ENCODE data around the gene TSPAN3. TPM values are rescaled to one million over a fixed set of nuclear protein-coding genes. Genes with fewer than 3 reads are reported as not detected.
A peak's percentile ranks its signal among the peaks of the same experiment; 100 is the strongest.

The TSPAN3 gene
- total RNA-seq, 3 donors from 2014 or later (not counting 1 experiment from before 2014, with no cell fraction given): 18.7 to 37.4 (median 29.9) TPM

- Histone ChIP-seq H3K9me3 (ENCODE audit: control insufficient read depth, insufficient read depth, low read length) (no peaks in the 10 kb centered on the region), H3K4me1 (ENCODE audit: control insufficient read depth, insufficient read depth, low read length) (peaks cover 99% of the 10 kb centered on the region), H3K4me3 (ENCODE audit: low read length) (no peak overlapping the region), H3K27me3 (ENCODE audit: control insufficient read depth, insufficient read depth, low read length) (no peaks in the 10 kb centered on the region), H3K27ac (ENCODE audit: low read length) (peak overlapping the region; percentile 84), H3K36me3 (ENCODE audit: control insufficient read depth, insufficient read depth, low read length) (peaks cover 36% of the 10 kb centered on the region)
- no peak for TF ChIP-seq CTCF (IDR thresholded peaks at IDR 0.05)
- 58% methylated on average over 21 of the region's 21 CpGs for WGBS (ENCODE audit: insufficient coverage)
- DNase-seq (peak in 1 of 2 donors; percentile 34), ATAC-seq (no peak)
- intact Hi-C loops (cut with micrococcal nuclease): loop anchor here (2.0 kb wide), 1 partner anchor 19 kb away; no protein-coding TSS in a partner anchor
- Mint-ChIP-seq H3K4me1 (peaks cover 77 to 98% of the 10 kb centered on the region in 2 donors), H3K9me3 (no peaks in the 10 kb centered on the region), H3K27me3 (ENCODE audit: low read depth in 2 of 2) (no peaks in the 10 kb centered on the region), H3K27ac (peak overlapping the region; percentile 96 to 99), H3K36me3 (no peaks in the 10 kb centered on the region), H3K4me3 (peak overlapping the region; percentile 90)
These were observed 55.1 kb downstream of the TSPAN3 start for GRCh38 chr15:77015646-77016320.

- Mint-ChIP-seq H3K4me3 (peak overlapping the region; percentile 90), H3K27me3 (ENCODE audit: low read depth in 2 of 2) (no peaks in the 10 kb centered on the region), H3K27ac (peak overlapping the region; percentile 96 to 99), H3K36me3 (no peaks in the 10 kb centered on the region), H3K9me3 (no peaks in the 10 kb centered on the region), H3K4me1 (peaks cover 77 to 98% of the 10 kb centered on the region in 2 donors)
- H3K9me3 ChIP-seq (ENCODE audit: control insufficient read depth, insufficient read depth, low read length): no peaks in the 10 kb centered on the region
- H3K27me3 ChIP-seq (ENCODE audit: control insufficient read depth, insufficient read depth, low read length): no peaks in the 10 kb centered on the region
- ATAC-seq (peak; percentile 41 to 75 (median 72)), DNase-seq (peak; percentile 56 to 68)
- no peak overlapping the region for H3K4me3 ChIP-seq (ENCODE audit: low read length)
- intact Hi-C loops (cut with micrococcal nuclease): loop anchor here (1.0 to 5.0 kb wide), 5 partner anchors 8 to 168 kb away; partner anchors contain the start of gene RCN2
- no peak for TF ChIP-seq CTCF (IDR thresholded peaks at IDR 0.05)
- H3K4me1 ChIP-seq (ENCODE audit: control insufficient read depth, insufficient read depth, low read length): peaks cover 99% of the 10 kb centered on the region
- H3K27ac ChIP-seq (ENCODE audit: low read length): peak overlapping the region; percentile 84
- WGBS (ENCODE audit: insufficient coverage): 25% methylated on average over 23 of the region's 23 CpGs
- H3K36me3 ChIP-seq (ENCODE audit: control insufficient read depth, insufficient read depth, low read length): peaks cover 33% of the 10 kb centered on the region
These were observed 56.5 kb downstream of the TSPAN3 start for GRCh38 chr15:77014132-77015081.

- Histone ChIP-seq H3K4me1 (ENCODE audit: control insufficient read depth, insufficient read depth, low read length) (peaks cover 99% of the 10 kb centered on the region), H3K9me3 (ENCODE audit: control insufficient read depth, insufficient read depth, low read length) (no peaks in the 10 kb centered on the region), H3K4me3 (ENCODE audit: low read length) (peak overlapping the region; percentile 5), H3K36me3 (ENCODE audit: control insufficient read depth, insufficient read depth, low read length) (peaks cover 33% of the 10 kb centered on the region), H3K27ac (ENCODE audit: low read length) (peak overlapping the region; percentile 84), H3K27me3 (ENCODE audit: control insufficient read depth, insufficient read depth, low read length) (no peaks in the 10 kb centered on the region)
- H3K4me3 Mint-ChIP-seq: peak overlapping the region; percentile 90
- ATAC-seq (peak; percentile 68 to 80 (median 73)), DNase-seq (peak; percentile 78 to 88)
- WGBS (ENCODE audit: insufficient coverage): 20% methylated on average over 6 of the region's 6 CpGs
- peaks cover 74 to 98% of the 10 kb centered on the region in 2 donors for H3K4me1 Mint-ChIP-seq
- intact Hi-C loops (cut with micrococcal nuclease): loop anchor here (1.0 to 5.0 kb wide), 5 partner anchors 9 to 169 kb away; partner anchors contain the start of gene RCN2
- H3K27ac Mint-ChIP-seq: peak overlapping the region; percentile 96 to 99
- H3K36me3 Mint-ChIP-seq: no peaks in the 10 kb centered on the region
- H3K9me3 Mint-ChIP-seq: no peaks in the 10 kb centered on the region
- no peaks in the 10 kb centered on the region for H3K27me3 Mint-ChIP-seq (ENCODE audit: low read depth in 2 of 2)
- TF ChIP-seq CTCF (IDR thresholded peaks at IDR 0.05): no peak
These were observed 57.2 kb downstream of the TSPAN3 start for GRCh38 chr15:77013776-77014131.

Measured in natural killer cell (primary cell).